Measurements from ENCODE around the gene KRT36. TPM values are rescaled to one million over a fixed set of nuclear protein-coding genes. Genes with fewer than 3 reads are reported as not detected.

The KRT36 gene
- total and polyA plus RNA-seq, 2 donors (not counting 3 experiments of a cell fraction or from before 2014, with no cell fraction given) = 0.04 TPM; not detected in 1

- Histone ChIP-seq H3K27ac (ENCODE audit: insufficient read depth, low read depth, low read length) (no peak overlapping the region), H3K79me2 (ENCODE audit: control insufficient read depth, insufficient read depth, low read length) (no peaks in the 10 kb centered on the region), H4K20me1 (replicated peaks; ENCODE audit: control insufficient read depth, extremely low read depth, insufficient read depth, low read length) (no peaks in the 10 kb centered on the region), H3K4me2 (ENCODE audit: insufficient read depth, low read length) (no peak overlapping the region), H3K9me1 (replicated peaks; ENCODE audit: control insufficient read depth, extremely low read depth, insufficient read depth, low read length) (no peaks in the 10 kb centered on the region), H3K9me3 (replicated peaks; ENCODE audit: control insufficient read depth, insufficient read depth, low read length) (no peaks in the 10 kb centered on the region), H3K9ac (replicated peaks; ENCODE audit: extremely low read depth, insufficient read depth, low read length) (no peak overlapping the region), H3K27me3 (ENCODE audit: control insufficient read depth in 2 of 2, insufficient read depth in 2 of 2, low read length in 2 of 2) (no peaks in the 10 kb centered on the region), H3K4me1 (ENCODE audit: control insufficient read depth, extremely low read depth, insufficient read depth, low read length) (no peaks in the 10 kb centered on the region), H2AFZ (ENCODE audit: low read depth, low read length) (no peak overlapping the region), H3K4me3 (replicated peaks in 1 of 3; ENCODE audit: insufficient read depth in 1 of 3, low read depth in 1 of 3, low read length in 3 of 3) (no peak overlapping the region), H3K36me3 (ENCODE audit: control insufficient read depth in 2 of 2, extremely low read depth in 1 of 2, insufficient read depth in 2 of 2, low read length in 2 of 2) (no peaks in the 10 kb centered on the region)
- ChIA-PET POLR2A (no interaction called here), CTCF (interaction anchor here (22.3 kb wide), 1 partner anchor 70 kb away, joined by 350 read pairs; no protein-coding TSS in a partner anchor)
- BruUV-seq (replicated peaks) = no TSS peak
- dilution Hi-C loops (cut with MboI; ENCODE audit: extremely low pct_ligation_motif_present, low sequenced_read_pairs) = no loop called here
- TF ChIP-seq MYC (IDR thresholded peaks at IDR 0.05; ENCODE audit: low read depth, low read length) (no peak), MAX (IDR thresholded peaks at IDR 0.05; ENCODE audit: insufficient read depth, insufficient read length) (no peak), CTCF (IDR thresholded peaks at IDR 0.05; ENCODE audit: extremely low read depth in 1 of 2, insufficient read depth in 1 of 2, low read depth in 1 of 2, low read length in 2 of 2) (no peak), FOS (IDR thresholded peaks at IDR 0.05; ENCODE audit: borderline replicate concordance, insufficient read depth, low read length) (no peak), GATA2 (IDR thresholded peaks at IDR 0.05; ENCODE audit: insufficient read depth, insufficient read length, low read depth, low read length) (no peak), POLR2A (IDR thresholded peaks at IDR 0.05; ENCODE audit: low read depth, low read length) (no peak), POLR2AphosphoS5 (IDR thresholded peaks at IDR 0.05; ENCODE audit: insufficient read depth, low read depth, low read length) (no peak), JUN (IDR thresholded peaks at IDR 0.05; ENCODE audit: borderline replicate concordance, insufficient read depth, insufficient read length, low read depth) (no peak), EZH2 (IDR thresholded peaks at IDR 0.05; ENCODE audit: borderline replicate concordance, low read depth, low read length, severe bottlenecking) (no peak)
- intact Hi-C loops (cut with micrococcal nuclease) = no loop called here
- FAIRE-seq (no peak), DNase-seq (ENCODE audit: low read depth, low spot score) (no peak)
These were observed 9.1 kb downstream of the KRT36 start for GRCh38 chr17:41480581-41480980.

All from endothelial cell of umbilical vein (primary cell).